ENCODE measurements around the gene PLAGL2.

DNA sequence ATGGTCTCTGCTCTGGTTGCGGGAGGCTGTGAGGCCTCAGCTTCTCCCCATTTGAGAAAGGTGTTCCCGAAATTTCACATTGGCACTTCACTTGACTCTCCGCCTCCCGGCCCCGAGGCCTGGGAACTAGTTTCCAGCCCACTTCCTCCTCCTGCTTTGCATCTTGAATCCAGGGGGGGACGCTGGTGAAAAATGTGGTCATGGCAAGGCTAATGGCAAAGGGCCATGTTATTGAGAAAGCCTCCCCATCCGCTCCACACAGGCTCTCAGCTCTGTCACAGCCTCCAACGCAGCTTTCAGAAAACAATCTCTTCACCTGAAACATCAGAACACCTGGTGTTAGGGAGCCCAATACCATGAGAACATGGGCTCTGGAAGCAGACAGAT is 5.6 kb downstream of the PLAGL2 start:
- TF ChIP-seq, protein P1, sequence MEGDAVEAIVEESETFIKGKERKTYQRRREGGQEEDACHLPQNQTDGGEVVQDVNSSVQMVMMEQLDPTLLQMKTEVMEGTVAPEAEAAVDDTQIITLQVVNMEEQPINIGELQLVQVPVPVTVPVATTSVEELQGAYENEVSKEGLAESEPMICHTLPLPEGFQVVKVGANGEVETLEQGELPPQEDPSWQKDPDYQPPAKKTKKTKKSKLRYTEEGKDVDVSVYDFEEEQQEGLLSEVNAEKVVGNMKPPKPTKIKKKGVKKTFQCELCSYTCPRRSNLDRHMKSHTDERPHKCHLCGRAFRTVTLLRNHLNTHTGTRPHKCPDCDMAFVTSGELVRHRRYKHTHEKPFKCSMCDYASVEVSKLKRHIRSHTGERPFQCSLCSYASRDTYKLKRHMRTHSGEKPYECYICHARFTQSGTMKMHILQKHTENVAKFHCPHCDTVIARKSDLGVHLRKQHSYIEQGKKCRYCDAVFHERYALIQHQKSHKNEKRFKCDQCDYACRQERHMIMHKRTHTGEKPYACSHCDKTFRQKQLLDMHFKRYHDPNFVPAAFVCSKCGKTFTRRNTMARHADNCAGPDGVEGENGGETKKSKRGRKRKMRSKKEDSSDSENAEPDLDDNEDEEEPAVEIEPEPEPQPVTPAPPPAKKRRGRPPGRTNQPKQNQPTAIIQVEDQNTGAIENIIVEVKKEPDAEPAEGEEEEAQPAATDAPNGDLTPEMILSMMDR (conservative IDR thresholded peaks at IDR 0.05 in 1 of 2, IDR thresholded peaks at IDR 0.05 in 1 of 2; ENCODE audit: extremely low read depth in 1 of 2, insufficient read depth in 1 of 2, low read depth in 1 of 2, low read length in 2 of 2), result peak in 1 of 2 donors; percentile 19
- TF ChIP-seq EZH2 (IDR thresholded peaks at IDR 0.05; ENCODE audit: borderline replicate concordance, low read length), result no peak
